LNCaP clone FGC (cell line): ENCODE results near the gene CDC25A.

Experiments used
- DNase-seq: peaks from one replicate; pipeline ENCODE4 v3.0.0-alpha.2; 2011; ENCODE audit warnings: low read depth
- H3K4me3 ChIP-seq: 2 replicates; pipeline ENCODE4 v1.5.1; 2011; ENCODE audit warnings: mild to moderate bottlenecking, low read depth, low read length, control low read depth
- CTCF ChIP-seq: IDR thresholded peaks from 2 replicates; pipeline ENCODE4 v1.5.1; 2012; ENCODE audit warnings: mild to moderate bottlenecking; ENCODE audit not compliant: control insufficient read depth, insufficient read depth; ENCODE audit errors: extremely low read depth

CDC25A gene

GRCh38 chr3:48157950-48158376 is 30.3 kb downstream of the CDC25A start:
- TF ChIP-seq CTCF = peak; percentile 66
- DNase-seq = peak; percentile 11

DNA sequence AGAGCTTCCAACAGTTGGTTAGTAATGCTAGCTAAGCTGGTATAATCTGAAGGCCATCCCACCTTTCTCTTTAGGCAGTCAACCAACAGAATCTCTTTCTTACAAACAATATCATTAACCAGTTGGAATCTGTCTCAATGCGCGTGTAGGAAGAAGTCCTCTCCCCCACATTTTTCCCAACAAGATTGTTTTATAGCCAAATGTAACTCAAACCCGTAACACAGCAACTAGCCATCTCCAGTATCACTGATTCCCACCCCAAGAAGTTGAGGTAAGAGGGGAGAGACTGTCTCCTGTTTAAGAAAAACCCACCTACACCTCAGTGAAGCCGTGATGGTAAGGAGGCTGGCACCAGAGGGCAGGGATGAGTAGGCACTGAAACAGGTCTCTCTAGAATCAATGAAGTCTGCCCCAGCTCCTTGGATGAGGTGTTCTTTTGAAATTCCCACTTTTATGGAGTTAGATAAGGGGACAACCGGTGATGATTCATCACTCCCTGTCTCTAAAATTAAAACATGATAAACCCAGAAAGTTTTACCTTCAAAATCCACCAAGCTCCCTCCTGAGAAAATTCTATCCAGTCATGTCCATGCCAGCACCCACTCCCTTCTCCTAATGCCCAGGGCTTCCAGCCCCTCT is 30.9 kb downstream of the CDC25A start:
- TF ChIP-seq CTCF = no peak
- no peak overlapping the region for H3K4me3 ChIP-seq
- DNase-seq = no peak

More at GRCh38 chr3:48157950-48158376, 30.3 kb downstream of the CDC25A start:
- no peak overlapping the region for H3K4me3 ChIP-seq

DNA sequence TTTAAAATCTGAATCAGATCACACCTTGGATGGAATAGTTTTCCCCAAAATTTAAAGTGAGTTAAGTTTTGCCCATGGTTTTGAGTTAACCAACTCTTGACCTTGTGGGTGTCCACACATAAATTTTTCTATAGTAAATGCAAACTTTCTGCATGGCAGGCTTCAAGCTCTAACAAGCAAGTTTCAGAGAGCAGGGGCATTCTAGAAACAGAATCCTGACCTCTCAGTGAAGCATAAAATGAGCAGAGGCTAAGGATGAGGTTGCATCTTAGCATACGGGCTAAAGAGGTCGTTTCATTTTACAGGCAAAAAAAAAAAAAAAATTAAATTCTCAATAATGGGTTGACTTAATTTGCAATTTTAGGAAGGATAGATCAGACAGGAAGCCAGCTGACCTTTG is 32.1 kb downstream of the CDC25A start:
- no peak for TF ChIP-seq CTCF
- no peak for DNase-seq
- no peak overlapping the region for H3K4me3 ChIP-seq

GRCh38 chr3:48155122-48155521 is 33.1 kb downstream of the CDC25A start:
- no peak for DNase-seq
- TF ChIP-seq CTCF = no peak

GRCh38 chr3:48151807-48152427 is 36.3 kb downstream of the CDC25A start:
- TF ChIP-seq CTCF = no peak
- DNase-seq = no peak
- H3K4me3 ChIP-seq = no peak overlapping the region

More at GRCh38 chr3:48155122-48155521, 33.1 kb downstream of the CDC25A start:
- no peak overlapping the region for H3K4me3 ChIP-seq

DNA sequence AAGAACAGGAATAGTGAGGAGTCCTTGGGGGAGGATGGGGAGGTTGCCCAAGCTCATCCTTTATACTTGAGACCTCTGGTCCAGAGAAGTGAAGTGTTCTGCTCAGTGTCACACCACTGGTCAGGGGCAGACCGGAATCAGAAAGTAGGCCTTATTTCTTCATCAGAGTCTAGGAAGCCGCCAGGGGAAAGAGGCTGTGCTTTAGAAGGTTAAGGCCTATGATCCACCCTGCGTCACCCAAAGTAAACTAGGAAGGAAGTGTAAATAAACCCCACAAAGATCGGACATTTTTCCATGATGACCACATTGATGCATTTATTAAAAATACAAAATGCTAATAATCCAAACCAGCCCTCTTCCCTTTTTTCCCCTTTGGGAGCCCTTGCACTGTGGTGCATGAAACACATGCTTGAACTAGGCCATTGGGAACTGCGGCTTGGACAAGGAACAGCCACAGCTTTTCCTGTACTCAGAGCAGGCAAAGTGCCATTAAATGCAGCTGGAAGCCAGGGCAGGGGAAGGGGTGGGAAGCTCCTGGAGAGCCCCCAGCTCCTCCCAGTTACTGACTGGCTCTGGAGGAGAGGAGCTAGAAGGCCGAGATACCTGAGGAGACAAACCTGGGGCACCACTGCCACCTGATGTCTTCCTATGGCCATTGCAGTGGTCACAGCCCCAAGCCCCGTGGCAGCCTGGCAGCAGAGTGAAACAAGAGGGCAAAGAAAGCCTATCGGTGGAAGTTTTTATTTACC is 37.0 kb downstream of the CDC25A start:
- peak; percentile 73 for DNase-seq
- TF ChIP-seq CTCF = peak; percentile 97
- H3K4me3 ChIP-seq = no peak overlapping the region
